HG03442 (cell line): Measurements from ENCODE around the gene CBX5.
"Not testable (repeated sequence)": the region's sequence is repeated elsewhere in the genome, so short reads cannot be mapped to it uniquely, and the experiment has no call there.

Experiments used
- ATAC-seq: cut with Tn5 transposase; IDR thresholded peaks from one replicate; pipeline ENCODE4 v1.9.1; 2021; ENCODE audit warnings: mild to moderate bottlenecking, moderate library complexity; ENCODE audit not compliant: unreplicated experiment

CBX5 gene

GRCh38 chr12:54272214-54272613 lies 7.7 kb downstream of the CBX5 start:
- no peak for ATAC-seq

DNA sequence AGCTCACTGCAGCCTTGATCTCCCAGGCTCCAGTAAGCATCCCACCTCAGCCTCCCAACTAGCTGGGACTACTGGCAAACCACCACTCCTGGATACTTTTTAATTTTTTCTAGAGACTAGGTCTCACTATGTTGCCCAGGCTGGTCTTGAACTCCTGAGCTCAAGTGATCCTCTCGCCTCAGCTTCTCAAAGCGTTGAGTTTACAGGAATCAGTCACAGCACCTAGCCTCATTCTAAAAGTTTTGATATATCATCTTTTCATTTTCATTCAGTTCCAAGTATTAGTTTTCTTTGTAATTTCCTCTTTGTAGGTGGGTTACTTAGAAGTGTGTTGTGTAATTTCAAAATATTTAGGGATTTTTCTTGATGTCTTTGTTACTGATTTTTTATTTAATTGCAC lies 9.6 kb downstream of the CBX5 start:
- ATAC-seq = no peak

DNA sequence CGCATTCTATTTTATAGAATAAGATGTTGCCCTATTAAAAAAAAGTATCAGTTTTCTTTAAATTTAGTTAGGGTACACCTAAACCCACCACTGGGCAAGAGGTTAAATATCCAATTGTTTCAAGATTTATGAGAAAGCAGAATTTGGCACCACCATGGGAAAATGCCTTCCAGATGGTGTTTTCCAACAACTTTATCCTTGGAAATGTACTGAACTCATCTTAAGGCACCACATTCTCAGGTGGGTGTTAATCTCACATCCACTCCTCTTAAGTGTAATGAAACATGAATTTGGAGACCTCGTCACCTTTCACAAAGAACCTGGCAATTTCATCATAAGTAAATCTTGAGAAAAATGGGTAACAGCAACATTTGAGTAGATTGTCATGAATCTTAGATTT lies 13.1 kb downstream of the CBX5 start:
- no peak for ATAC-seq

DNA sequence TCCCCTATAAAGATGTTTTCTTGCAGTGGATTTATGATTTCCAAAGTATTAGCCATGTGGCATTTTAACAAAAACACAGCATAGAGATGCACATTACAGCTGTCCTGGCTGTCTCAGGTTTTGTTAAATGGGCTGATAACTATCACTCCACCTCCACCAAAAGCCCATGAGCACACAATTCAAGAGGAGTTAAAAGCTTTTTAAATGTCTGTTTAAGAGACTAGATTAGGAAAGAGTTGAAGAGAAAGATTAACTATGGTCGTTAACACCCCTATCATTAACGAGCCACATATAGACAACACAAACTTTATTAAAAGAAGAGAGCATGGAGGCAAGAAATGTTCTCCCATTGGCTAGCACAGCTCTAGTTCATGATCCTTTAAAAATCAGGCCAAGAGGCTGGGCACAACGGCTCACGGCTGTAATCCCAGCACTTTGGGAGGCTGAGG lies 14.5 kb downstream of the CBX5 start:
- no peak for ATAC-seq

- no peak for ATAC-seq
Observed at GRCh38 chr12:54262403-54262925, 17.5 kb downstream of the CBX5 start.

DNA sequence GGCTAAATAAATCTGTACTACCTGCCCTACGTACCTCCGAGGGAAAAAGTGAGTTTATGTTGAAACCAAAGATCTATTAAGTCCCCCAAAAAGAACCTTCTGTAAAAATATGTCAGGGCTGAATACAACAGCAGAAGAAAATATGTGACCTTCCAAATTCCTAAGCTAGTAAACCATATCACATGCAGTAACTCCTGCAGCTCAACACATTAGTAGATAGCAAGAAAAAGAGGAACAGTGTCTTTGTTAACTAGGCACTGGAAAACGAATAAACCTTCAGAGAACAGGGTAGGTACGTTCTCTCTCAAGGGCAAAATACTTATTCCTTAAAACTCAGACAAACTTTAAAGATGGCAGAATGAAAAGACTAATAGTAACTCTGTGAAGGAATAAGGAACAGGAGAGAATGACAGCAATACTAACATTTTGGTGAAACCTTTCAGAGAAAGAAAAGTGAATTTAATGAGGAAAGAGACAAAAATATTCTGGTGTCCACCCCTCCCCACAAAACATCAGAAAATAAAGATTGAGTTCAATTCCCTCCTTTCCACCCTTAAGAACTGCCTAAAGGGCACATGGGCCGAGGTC lies 18.0 kb downstream of the CBX5 start:
- no peak for ATAC-seq

- peak; percentile 75 for ATAC-seq
Observed at GRCh38 chr12:54259194-54260011, 20.5 kb downstream of the CBX5 start.

- no peak for ATAC-seq
Observed at GRCh38 chr12:54258201-54258681, 21.7 kb downstream of the CBX5 start.

GRCh38 chr12:54257332-54257731 lies 22.6 kb downstream of the CBX5 start:
- ATAC-seq = no peak

GRCh38 chr12:54253240-54253639 lies 26.7 kb downstream of the CBX5 start:
- ATAC-seq = no peak

DNA sequence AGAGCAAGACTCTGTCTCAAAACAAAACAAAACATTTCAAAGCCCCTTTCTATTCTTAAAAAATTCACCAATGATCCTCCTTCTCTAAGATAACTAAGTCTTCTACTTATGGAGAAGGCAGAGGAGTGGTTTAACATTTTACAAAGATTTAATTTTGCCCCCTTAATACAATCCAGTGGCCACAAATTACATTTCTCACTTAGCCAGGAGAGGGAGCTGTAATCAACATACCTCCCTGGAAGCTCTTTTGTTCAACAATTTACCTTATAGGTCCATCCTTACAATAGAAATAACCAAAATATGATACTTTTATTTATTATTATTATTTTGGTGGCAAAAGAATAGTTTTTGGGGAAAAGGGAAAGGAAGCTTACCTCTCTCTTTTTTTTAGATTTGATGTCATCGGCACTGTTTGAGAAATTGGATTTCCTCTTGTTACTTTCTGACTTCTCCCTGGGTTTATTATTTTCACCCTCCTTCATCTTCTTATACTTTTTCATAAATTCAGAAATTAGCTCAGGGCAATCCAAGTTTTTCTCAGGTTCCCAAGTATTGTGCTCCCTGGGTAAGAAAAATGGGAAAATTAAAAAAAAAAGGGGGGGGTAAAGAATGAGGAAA lies 28.1 kb downstream of the CBX5 start:
- ATAC-seq = no peak

DNA sequence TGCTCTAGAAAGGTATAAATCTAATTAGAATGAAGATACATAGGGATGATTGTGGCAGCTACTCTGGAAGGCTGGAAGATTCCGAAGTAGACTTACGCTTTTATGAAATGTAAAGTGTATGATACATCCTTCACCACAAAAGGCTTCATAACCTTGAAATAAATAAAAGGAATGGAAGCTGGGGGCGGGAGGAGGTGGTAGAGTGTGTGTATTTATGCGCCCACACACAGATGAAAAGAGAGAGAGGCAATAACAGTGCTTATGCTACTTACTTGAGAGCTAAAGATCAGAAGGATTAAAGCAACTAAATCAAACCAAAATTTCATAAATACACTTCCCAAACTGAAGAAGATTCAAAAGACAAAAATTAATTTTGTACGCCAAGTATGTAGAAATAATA lies 30.4 kb downstream of the CBX5 start:
- no peak for ATAC-seq

- no peak for ATAC-seq
Observed at GRCh38 chr12:54246011-54246641, 33.8 kb downstream of the CBX5 start.

- peak; percentile 75 for ATAC-seq
Observed at GRCh38 chr12:54240971-54241588, 38.8 kb downstream of the CBX5 start.

DNA sequence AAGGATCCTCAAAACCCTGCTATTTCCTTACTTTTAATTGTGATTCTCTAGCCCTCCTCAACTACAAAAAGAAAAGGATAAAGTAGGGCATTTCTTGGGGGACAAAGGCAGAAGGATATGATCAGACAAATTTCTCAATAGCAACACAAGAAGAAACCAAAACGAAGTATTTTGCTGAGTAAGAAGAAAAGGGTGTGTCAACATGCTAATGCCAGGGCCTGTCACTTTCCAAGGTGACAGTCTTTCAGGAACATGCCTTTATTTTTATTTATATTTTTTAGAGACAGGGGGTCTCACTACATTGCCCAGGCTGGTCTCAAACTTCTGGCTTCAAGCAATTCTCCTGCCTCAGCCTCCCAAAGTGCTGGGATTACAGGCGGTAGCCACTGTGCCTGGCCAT lies 39.8 kb downstream of the CBX5 start:
- no peak for ATAC-seq

DNA sequence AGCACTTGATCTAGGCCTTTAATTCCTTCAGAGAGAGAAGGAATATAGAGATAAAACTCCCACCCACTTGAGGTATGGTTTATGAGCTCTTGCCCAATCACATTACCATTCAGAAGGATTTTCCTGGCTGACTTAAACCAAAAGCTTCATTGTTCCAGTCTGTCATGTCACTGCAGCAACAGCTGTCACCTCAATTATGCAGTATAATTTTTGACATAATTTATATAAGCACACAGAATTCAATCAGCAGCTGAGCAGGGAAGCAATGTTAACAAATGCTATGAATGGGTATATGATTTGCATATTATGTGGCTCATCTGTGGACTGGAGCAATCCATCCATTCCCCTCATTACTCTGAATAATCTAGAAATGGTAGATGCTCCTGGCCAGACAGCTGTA lies 40.3 kb downstream of the CBX5 start:
- no peak for ATAC-seq

- ATAC-seq = no peak
Observed at GRCh38 chr12:54238531-54238930, 41.4 kb downstream of the CBX5 start.

DNA sequence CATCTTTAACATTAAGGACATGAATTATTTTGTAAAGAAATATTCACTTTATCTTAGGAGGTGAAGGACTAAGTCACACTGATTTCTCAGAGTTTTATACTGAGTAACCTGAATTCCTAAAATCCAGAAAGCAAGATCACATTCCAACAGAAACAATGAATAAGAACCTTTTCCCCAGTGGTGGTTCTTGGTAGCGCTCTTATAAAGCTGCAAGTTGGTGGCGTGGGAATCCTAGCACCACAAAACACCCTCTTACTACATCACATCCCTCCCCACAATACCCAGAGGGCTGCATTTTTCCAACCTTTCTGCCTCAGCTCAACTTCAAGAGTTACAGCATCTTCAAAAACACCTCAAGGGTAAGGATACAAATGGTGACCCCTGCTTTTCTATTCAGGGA lies 47.1 kb downstream of the CBX5 start:
- no peak for ATAC-seq

GRCh38 chr12:54231269-54231668 lies 48.7 kb downstream of the CBX5 start:
- ATAC-seq = not testable (repeated sequence)

DNA sequence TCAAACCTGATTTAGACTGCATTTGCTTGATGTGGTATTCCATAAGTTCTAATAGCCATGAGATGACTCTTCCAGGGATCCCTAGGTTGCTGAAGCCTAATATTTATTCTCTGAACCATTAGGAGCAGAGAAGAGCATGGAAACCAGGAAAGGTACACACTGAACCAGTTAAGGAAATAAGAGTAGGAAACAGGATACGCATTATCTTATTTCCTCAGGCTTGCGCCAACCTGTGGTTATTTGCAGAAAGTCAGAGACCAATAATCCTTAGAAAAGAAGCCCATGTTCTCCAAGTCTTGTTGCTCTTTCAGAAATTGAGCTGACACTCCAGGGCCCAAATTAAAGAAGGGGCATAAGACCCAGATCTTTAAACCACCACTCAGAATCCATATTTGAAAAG lies 49.4 kb downstream of the CBX5 start:
- ATAC-seq = no peak
